Parathyroid adenoma (tissue), 2 donors: ENCODE measurements around the gene FAM110A.
A peak's percentile ranks its signal among the peaks of the same experiment; 100 is the strongest.

ENCODE experiments used
- H2AFZ ChIP-seq: fragments of 300-600 bp; sonication (generic); one replicate; pipeline ENCODE4 v1.7.0; 2017; ENCODE audit warnings: antibody characterized with exemption, mild to moderate bottlenecking
- H3K27ac ChIP-seq: fragments of 300-600 bp; sonication (generic); one replicate; pipeline ENCODE4 v1.7.0; 2017
- H3K27me3 ChIP-seq: fragments of 300-600 bp; sonication (generic); one replicate; pipeline ENCODE4 v1.7.0; 2017; ENCODE audit warnings: low read length; ENCODE audit not compliant: control insufficient read depth, insufficient read depth
- H3K36me3 ChIP-seq: fragments of 300-600 bp; sonication (generic); one replicate; pipeline ENCODE4 v1.7.0; 2017; ENCODE audit warnings: low read length; ENCODE audit not compliant: control insufficient read depth, insufficient read depth
- H3K4me1 ChIP-seq: fragments of 300-600 bp; sonication (generic); one replicate; pipeline ENCODE4 v1.7.0; 2017; ENCODE audit warnings: control low read depth
- H3K4me2 ChIP-seq: fragments of 300-600 bp; sonication (generic); one replicate; pipeline ENCODE4 v1.7.0; 2017; ENCODE audit warnings: low read length
- H3K4me3 ChIP-seq: fragments of 300-600 bp; sonication (generic); one replicate; pipeline ENCODE4 v1.7.0; 2017; ENCODE audit warnings: low read depth, low read length
- H3K79me2 ChIP-seq: fragments of 300-600 bp; sonication (generic); one replicate; pipeline ENCODE4 v1.7.0; 2017; ENCODE audit warnings: control low read depth
- H3K9ac ChIP-seq: fragments of 300-600 bp; sonication (generic); one replicate; pipeline ENCODE4 v1.7.0; 2017; ENCODE audit warnings: mild to moderate bottlenecking
- H3K9me3 ChIP-seq: fragments of 300-600 bp; sonication (generic); one replicate; pipeline ENCODE4 v1.7.0; 2017; ENCODE audit warnings: low read length; ENCODE audit not compliant: control insufficient read depth
- CTCF ChIP-seq: fragments of 300-600 bp; sonication (generic); IDR thresholded peaks from one replicate; pipeline ENCODE4 v1.7.0; 2017; ENCODE audit warnings: antibody characterized with exemption, mild to moderate bottlenecking
- donor health status: primary hyperparathyroidism.

FAM110A gene

GRCh38 chr20:828987-829386, 4.5 kb upstream of the FAM110A start:
- no peak for TF ChIP-seq CTCF
- peak overlapping the region; percentile 56 for H2AFZ ChIP-seq
- H3K9ac ChIP-seq, result no peak overlapping the region
- H3K9me3 ChIP-seq, result no peaks in the 10 kb centered on the region
- no peaks in the 10 kb centered on the region for H3K36me3 ChIP-seq
- peaks cover under 1% of the 10 kb centered on the region for H3K79me2 ChIP-seq
- peak overlapping the region; percentile 12 for H3K4me3 ChIP-seq
- peak overlapping the region; percentile 47 for H3K4me2 ChIP-seq
- H3K27ac ChIP-seq, result peak overlapping the region; percentile 95
- no peaks in the 10 kb centered on the region for H3K27me3 ChIP-seq
- H3K4me1 ChIP-seq, result peaks cover 20% of the 10 kb centered on the region

DNA sequence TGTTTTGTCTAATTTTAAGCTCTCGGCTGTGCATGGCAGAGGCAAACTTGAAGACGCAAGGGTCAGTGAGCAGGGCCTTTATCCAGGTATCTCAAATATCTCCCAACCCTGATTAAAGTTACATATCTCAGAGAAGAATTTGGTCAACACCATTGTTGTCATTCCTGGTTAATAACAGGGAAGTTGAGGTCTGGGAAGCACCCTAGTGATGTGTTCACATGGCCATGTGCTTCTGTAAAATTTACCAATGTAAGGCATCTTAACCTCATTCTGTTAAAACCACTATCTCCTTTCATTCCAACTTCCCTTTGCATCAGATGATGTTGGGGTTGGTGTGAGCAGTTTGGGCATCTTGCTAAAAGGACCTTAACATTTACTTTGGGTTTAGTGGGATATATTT, 4.0 kb upstream of the FAM110A start:
- Histone ChIP-seq H3K4me3 (peak overlapping the region; percentile 12), H3K9me3 (no peaks in the 10 kb centered on the region), H3K36me3 (no peaks in the 10 kb centered on the region), H3K9ac (no peak overlapping the region), H2AFZ (peak overlapping the region; percentile 56), H3K79me2 (peaks cover 6% of the 10 kb centered on the region), H3K4me2 (peak overlapping the region; percentile 36), H3K27me3 (no peaks in the 10 kb centered on the region), H3K27ac (peak overlapping the region; percentile 95), H3K4me1 (peaks cover 23% of the 10 kb centered on the region)
- no peak for TF ChIP-seq CTCF

DNA sequence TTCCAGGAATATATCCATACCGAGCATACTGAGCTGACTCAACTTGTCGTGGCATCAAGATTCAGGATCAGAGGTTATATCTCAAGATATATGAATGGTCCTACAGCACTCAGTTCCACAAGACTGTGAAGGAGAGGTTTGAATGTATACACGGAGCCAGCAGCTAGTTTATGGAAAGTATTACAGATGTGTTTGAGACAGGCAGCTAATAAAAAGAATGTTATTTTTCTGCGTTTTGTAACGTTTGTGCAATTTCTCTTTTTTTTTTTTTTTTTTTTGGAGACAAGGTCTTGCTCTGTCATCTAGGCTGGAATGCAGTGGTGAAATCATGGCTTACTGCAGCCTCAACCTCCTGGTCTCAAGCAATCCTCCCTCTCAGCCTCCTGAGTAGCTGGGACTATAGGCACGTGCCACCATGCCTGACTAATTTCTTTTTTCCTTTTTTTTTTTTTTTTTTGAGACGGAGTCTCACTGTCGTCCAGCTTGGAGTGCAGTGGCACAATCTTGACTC, 3.4 kb upstream of the FAM110A start:
- Histone ChIP-seq H3K4me1 (peaks cover 23% of the 10 kb centered on the region), H3K4me3 (no peak overlapping the region), H2AFZ (peak overlapping the region; percentile 54), H3K9me3 (no peaks in the 10 kb centered on the region), H3K9ac (no peak overlapping the region), H3K27ac (peak overlapping the region; percentile 95), H3K27me3 (no peaks in the 10 kb centered on the region), H3K79me2 (peaks cover 6% of the 10 kb centered on the region), H3K36me3 (no peaks in the 10 kb centered on the region), H3K4me2 (peak overlapping the region; percentile 36)
- TF ChIP-seq CTCF, result no peak

DNA sequence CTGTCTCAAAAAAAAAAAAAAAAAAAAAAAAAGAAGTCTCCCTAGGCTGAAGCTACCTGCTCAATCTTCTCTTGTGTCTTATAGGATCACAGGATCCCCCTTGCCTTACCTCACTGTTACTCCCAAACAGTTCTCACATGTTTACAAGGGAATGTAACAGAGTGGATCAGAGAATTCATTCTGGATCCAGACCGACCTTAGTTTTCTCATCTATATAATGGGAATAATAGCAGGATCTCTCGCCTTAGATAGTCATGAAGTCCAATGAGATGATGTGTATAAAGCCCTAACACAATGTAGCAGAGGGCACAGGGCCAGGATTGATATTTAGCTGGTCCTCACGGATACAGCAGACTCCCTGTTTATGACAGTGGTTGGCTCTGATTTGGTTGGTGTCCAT, 2.3 kb upstream of the FAM110A start:
- Histone ChIP-seq H2AFZ (no peak overlapping the region), H3K4me3 (no peak overlapping the region), H3K4me1 (peaks cover 32% of the 10 kb centered on the region), H3K36me3 (no peaks in the 10 kb centered on the region), H3K27me3 (no peaks in the 10 kb centered on the region), H3K27ac (peak overlapping the region; percentile 45), H3K9me3 (no peaks in the 10 kb centered on the region), H3K4me2 (no peak overlapping the region), H3K79me2 (peaks cover 6% of the 10 kb centered on the region), H3K9ac (no peak overlapping the region)
- TF ChIP-seq CTCF, result no peak

- Histone ChIP-seq H2AFZ (no peak overlapping the region), H3K27me3 (no peaks in the 10 kb centered on the region), H3K36me3 (no peaks in the 10 kb centered on the region), H3K9ac (no peak overlapping the region), H3K79me2 (peaks cover 10% of the 10 kb centered on the region), H3K9me3 (no peaks in the 10 kb centered on the region), H3K4me3 (no peak overlapping the region), H3K27ac (no peak overlapping the region), H3K4me2 (no peak overlapping the region), H3K4me1 (peaks cover 32% of the 10 kb centered on the region)
- TF ChIP-seq CTCF, result no peak
Measured at GRCh38 chr20:831956-832355, 1.6 kb upstream of the FAM110A start.
